GM21737 (cell line): ENCODE results near the gene RNF175.
A peak's percentile ranks its signal among the peaks of the same experiment; 100 is the strongest.
"Not testable (repeated sequence)": the region's sequence is repeated elsewhere in the genome, so short reads cannot be mapped to it uniquely, and the experiment has no call there.

Source experiments
- ATAC-seq: cut with Tn5 transposase; IDR thresholded peaks from one replicate; pipeline ENCODE4 v1.9.1; 2021; ENCODE audit warnings: mild to moderate bottlenecking, moderate library complexity; ENCODE audit not compliant: unreplicated experiment

RNF175 gene

DNA sequence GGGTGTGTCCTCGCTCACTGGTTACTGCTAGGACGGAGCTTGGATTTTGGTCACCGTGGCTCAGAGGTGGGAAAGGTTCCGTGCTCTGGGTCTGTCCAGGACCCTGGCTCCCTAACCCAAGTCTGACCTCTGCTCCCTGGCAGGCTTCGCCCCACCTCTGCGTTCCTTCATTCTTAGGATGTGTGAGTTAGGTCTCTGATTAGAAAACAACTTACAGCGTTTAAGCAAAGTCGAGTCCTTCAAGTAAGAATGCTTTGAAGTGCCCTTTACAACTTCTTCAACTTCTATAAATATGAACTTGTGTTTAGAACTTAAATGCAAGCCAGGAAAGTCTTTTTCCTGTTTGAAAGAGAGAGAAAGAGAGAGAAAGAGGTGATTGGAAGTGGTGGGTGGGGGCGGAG lies 74.9 kb downstream of the RNF175 start:
- peak; percentile 17 for ATAC-seq

- peak; percentile 83 for ATAC-seq
Observed at GRCh38 chr4:153684182-153684970, 75.4 kb downstream of the RNF175 start, which contains the start of gene TLR2. Gene TLR2, plus strand, starts transcription at chr4:153684280. Its CDS starts 18,628 bp downstream, at chr4:153702908.

DNA sequence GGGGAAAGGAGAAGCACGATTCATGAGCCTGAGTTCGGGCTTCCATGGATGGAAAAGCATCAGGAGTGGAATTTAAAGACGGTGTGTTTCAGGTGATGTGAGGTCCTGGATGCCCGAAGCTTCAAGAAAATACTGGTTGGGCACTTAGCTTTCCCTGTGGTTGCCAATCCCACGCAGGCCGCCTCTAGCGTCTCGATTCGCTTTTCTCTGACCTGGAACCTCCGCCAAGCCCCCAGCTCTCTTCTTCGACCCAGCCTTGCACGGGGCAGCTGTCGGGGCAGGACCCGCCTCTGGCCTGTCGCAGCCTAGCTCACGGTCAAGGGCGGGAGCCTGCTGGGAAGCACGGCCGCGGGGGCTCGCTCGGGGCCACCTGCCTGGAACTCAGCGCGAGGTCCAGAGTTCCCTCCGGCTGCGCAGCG lies 76.1 kb downstream of the RNF175 start:
- no peak for ATAC-seq

DNA sequence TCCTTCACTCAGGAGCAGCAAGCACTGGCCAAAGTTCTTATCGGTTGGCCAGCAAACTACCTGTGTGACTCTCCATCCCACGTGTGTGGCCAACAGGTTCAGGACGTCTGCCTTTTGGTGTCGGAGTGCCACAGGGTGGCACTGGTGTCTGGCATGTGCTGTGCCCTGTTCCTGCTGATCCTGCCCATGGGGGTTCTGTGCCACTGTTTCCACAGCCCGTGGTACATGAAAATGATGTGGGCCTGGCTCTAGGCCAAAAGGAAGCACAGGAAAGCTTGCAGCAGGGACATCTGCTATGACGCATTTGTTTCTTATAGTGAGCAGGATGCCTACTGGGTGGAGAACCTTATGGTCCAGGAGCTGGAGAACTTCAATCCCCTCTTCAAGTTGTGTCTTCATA lies 80.3 kb downstream of the RNF175 start:
- no peak for ATAC-seq

GRCh38 chr4:153676984-153677383 lies 82.8 kb downstream of the RNF175 start:
- no peak for ATAC-seq

DNA sequence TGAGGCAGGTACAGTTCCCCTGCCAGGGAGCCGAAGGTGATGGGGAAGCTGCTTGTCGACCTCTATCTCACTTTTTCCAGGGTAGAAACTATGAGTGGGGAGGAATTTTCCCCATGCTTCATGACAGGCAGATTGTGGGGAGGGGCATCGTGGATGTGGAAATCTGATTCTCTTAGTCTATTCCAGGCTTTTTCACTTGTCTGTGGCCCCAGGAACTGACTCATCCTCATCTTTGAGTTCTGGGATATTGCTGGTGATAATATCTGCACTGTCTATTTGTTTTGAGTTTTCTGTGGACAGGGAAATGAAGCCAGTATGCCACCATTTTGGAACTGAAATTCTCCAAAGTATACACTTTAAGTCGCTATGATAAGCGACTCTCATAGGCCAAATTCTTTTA lies 83.3 kb downstream of the RNF175 start:
- no peak for ATAC-seq

DNA sequence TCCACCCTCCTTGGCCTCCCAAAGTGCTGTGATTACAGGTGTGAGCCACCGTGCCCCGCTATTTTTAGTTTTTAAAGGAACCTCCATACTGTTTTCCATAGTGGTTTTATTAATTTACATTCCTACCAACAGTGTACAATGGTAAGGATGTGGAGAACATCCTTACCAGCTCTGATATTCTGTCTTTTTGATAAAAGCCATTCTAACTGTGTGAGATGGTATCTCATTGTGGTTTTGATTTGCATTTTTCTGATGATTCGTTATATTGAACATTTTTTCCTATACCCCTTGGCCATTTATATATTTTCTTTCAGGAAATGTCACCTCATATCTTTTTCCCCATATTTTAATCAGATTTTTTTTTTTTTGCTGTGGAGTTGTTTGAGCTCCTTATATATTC lies 90.0 kb downstream of the RNF175 start:
- ATAC-seq = no peak

- ATAC-seq = no peak
Observed at GRCh38 chr4:153668647-153669046, 91.2 kb downstream of the RNF175 start.

- not testable (repeated sequence) for ATAC-seq
Observed at GRCh38 chr4:153666505-153666904, 93.3 kb downstream of the RNF175 start.

DNA sequence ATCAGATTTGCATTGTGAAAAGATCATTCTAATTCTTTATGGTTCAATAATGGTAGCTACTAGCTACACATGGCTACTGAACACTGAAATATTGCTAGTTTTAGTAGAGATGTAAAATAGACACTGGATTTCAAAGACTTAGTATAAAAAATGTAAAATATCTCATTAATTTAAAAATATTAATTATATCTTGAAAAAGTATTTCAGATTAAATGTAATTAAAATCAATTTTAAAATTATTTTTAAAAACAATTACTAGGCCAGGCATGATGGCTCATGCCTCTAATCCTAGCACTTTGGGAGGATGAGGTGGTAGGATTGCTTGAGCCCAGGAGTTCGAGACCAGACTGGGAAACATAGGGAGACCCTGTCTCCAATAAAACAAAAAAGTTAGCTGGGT lies 96.2 kb downstream of the RNF175 start:
- no peak for ATAC-seq

DNA sequence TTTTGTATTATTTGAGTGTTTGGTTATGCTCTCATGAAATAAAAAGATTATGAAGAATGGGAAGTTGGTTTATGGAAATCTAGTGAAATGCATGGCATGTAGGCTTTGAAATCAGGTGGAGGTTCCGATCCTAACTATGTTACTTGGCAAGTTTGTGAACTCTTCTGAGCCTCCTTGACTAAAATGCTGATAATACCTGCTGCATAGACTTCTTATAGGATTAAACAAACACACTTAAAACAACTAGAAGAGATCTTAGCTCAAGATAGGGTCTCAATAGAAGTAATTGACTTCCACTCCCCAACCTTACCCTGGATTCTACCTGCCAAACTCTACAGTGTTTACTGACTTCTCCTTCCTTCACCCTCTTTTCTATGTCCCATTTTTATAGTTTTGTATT lies 97.9 kb downstream of the RNF175 start:
- no peak for ATAC-seq

GRCh38 chr4:153661215-153661822 lies 98.5 kb downstream of the RNF175 start:
- ATAC-seq = no peak
